ENCODE measurements around the gene BFSP2.
"Not testable (repeated sequence)": the region's sequence is repeated elsewhere in the genome, so short reads cannot be mapped to it uniquely, and the experiment has no call there.

Gene BFSP2

DNA sequence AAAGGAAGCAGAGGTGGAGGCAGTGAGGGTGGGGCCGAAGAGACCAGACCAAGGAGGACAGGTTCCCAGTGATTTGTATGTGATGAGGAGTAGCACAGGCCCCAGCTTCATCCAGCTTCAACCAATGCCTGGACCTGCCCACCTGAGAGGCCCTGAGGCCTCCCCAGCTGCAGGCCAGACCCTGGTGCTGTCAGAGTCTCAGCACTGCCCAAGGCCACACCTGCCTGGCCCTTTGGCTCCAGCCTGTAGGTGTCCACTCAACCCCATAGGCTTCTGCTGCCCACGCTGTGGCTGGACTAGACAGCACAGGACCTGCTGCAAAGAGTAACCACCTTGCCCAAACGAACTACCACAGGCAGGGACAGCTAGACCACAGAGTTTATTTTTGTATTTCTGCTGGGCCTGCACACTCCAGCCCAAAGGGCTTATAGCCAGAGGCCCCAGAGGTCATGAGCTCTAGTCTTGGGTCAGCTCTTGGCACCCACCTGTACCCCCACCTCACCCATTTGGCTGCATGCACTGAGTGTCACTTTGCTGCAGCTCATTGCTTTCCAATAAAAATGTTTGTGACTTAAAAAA lies 91.7 kb downstream of the BFSP2 start:
- WGBS, 2 donors (ENCODE audit: extremely low coverage in 2 of 2, insufficient read length in 2 of 2, insufficient replicate concordance in 1 of 2) = no CpG with 5 or more reads among the region's 3 CpGs

GRCh38 chr3:133492159-133492741 lies 92.4 kb downstream of the BFSP2 start:
- no peak overlapping the region for H2BK5ac ChIP-seq (ENCODE audit: low read length)
- no peak overlapping the region for H4K91ac ChIP-seq (ENCODE audit: low read depth, low read length, poor library complexity)
- peaks cover under 1 to 2% of the 10 kb centered on the region in 2 donors for H3K9me3 ChIP-seq (replicated peaks in 1 of 2; ENCODE audit: control insufficient read depth in 2 of 2, insufficient read depth in 1 of 2, low read depth in 1 of 2, low read length in 2 of 2)
- no peak overlapping the region for H3K4me3 ChIP-seq (ENCODE audit: low read length in 2 of 2)
- no peak overlapping the region for H3K14ac ChIP-seq (ENCODE audit: low read length)
- no peak overlapping the region for H2BK12ac ChIP-seq (ENCODE audit: low read length)
- WGBS, 2 donors (ENCODE audit: extremely low coverage in 2 of 2, insufficient read length in 2 of 2, insufficient replicate concordance in 1 of 2) = no CpG with 5 or more reads among the region's 6 CpGs
- no peak for DNase-seq (ENCODE audit: low spot score)
- no peak overlapping the region for H2AFZ ChIP-seq (ENCODE audit: low read length)
- H3K27me3 ChIP-seq (ENCODE audit: control insufficient read depth in 3 of 3, insufficient read depth in 3 of 3, low read depth in 1 of 3, low read length in 3 of 3) = no peaks in the 10 kb centered on the region
- H3K9ac ChIP-seq (ENCODE audit: low read depth, low read length, poor library complexity) = no peak overlapping the region
- no peak overlapping the region for H4K8ac ChIP-seq (ENCODE audit: low read depth, low read length)
- H3K36me3 ChIP-seq (replicated peaks in 1 of 2; ENCODE audit: control insufficient read depth in 2 of 2, insufficient read depth in 2 of 2, low read length in 2 of 2) = no peaks in the 10 kb centered on the region
- H3K4me1 ChIP-seq (ENCODE audit: control insufficient read depth in 2 of 2, insufficient read depth in 1 of 2, low read depth in 1 of 2, low read length in 2 of 2) = peaks cover 0 to 2% of the 10 kb centered on the region in 2 donors
- H3K18ac ChIP-seq (ENCODE audit: low read length) = no peak overlapping the region
- H3K27ac ChIP-seq (replicated peaks; ENCODE audit: low read length) = no peak overlapping the region
- H3K79me1 ChIP-seq (ENCODE audit: low read depth, low read length) = no peaks in the 10 kb centered on the region
- peak overlapping the region; percentile 47 for H2AK5ac ChIP-seq (ENCODE audit: low read depth, low read length)
- H3K4me2 ChIP-seq (ENCODE audit: insufficient read depth, low read length, poor library complexity, severe bottlenecking) = no peak overlapping the region
- H2BK120ac ChIP-seq (ENCODE audit: low read depth, low read length) = no peak overlapping the region
- H3K4ac ChIP-seq (ENCODE audit: low read length) = no peak overlapping the region
- no peak overlapping the region for H2BK15ac ChIP-seq (ENCODE audit: low read length)
- no peak overlapping the region for H3K23ac ChIP-seq (ENCODE audit: low read depth, low read length, poor library complexity)

More for the DNA sequence above, 91.7 kb downstream of the BFSP2 start:
- Histone ChIP-seq H3K4me3 (ENCODE audit: low read length in 2 of 2) (no peak overlapping the region), H2BK5ac (ENCODE audit: low read length) (no peak overlapping the region), H3K27me3 (ENCODE audit: control insufficient read depth in 3 of 3, insufficient read depth in 3 of 3, low read depth in 1 of 3, low read length in 3 of 3) (no peaks in the 10 kb centered on the region), H3K9me3 (replicated peaks in 1 of 2; ENCODE audit: control insufficient read depth in 2 of 2, insufficient read depth in 1 of 2, low read depth in 1 of 2, low read length in 2 of 2) (peaks cover 6 to 8% of the 10 kb centered on the region in 2 donors), H3K23ac (ENCODE audit: low read depth, low read length, poor library complexity) (no peak overlapping the region), H2BK15ac (ENCODE audit: low read length) (peak overlapping the region; percentile 35), H4K8ac (ENCODE audit: low read depth, low read length) (no peak overlapping the region), H2AFZ (ENCODE audit: low read length) (no peak overlapping the region), H3K79me1 (ENCODE audit: low read depth, low read length) (no peaks in the 10 kb centered on the region), H3K4ac (ENCODE audit: low read length) (no peak overlapping the region), H3K14ac (ENCODE audit: low read length) (peak overlapping the region; percentile 40), H3K4me2 (ENCODE audit: insufficient read depth, low read length, poor library complexity, severe bottlenecking) (no peak overlapping the region), H2BK12ac (ENCODE audit: low read length) (no peak overlapping the region), H3K9ac (ENCODE audit: low read depth, low read length, poor library complexity) (no peak overlapping the region), H3K18ac (ENCODE audit: low read length) (peak overlapping the region; percentile 65), H2BK120ac (ENCODE audit: low read depth, low read length) (no peak overlapping the region), H2AK5ac (ENCODE audit: low read depth, low read length) (peak overlapping the region; percentile 47), H4K91ac (ENCODE audit: low read depth, low read length, poor library complexity) (no peak overlapping the region), H3K27ac (replicated peaks; ENCODE audit: low read length) (no peak overlapping the region), H3K36me3 (replicated peaks in 1 of 2; ENCODE audit: control insufficient read depth in 2 of 2, insufficient read depth in 2 of 2, low read length in 2 of 2) (no peaks in the 10 kb centered on the region), H3K4me1 (ENCODE audit: control insufficient read depth in 2 of 2, insufficient read depth in 1 of 2, low read depth in 1 of 2, low read length in 2 of 2) (peaks cover 0 to 2% of the 10 kb centered on the region in 2 donors)
- DNase-seq (ENCODE audit: low spot score) = no peak

DNA sequence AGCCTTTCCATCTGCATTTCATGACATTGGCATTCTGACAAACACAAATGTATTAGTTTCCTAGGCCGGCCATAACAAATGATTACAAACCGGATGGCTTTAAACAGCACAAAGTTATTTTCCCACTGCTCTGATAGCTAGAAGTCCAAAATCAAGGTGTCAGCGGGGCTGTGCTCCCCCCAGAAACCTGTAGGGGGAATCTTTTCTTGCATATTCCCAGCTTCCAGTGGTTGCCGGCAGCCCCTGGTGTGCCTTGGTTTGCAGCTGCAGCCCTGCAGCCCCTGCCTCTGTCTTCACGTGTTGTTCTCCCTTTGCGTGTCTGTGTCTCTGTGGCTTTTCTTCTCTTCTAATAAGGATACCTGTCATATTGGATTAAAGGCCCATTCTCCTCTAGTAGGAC lies 94.6 kb downstream of the BFSP2 start:
- no peak overlapping the region for H4K91ac ChIP-seq (ENCODE audit: low read depth, low read length, poor library complexity)
- no peaks in the 10 kb centered on the region for H3K27me3 ChIP-seq (ENCODE audit: control insufficient read depth in 3 of 3, insufficient read depth in 3 of 3, low read depth in 1 of 3, low read length in 3 of 3)
- H3K79me1 ChIP-seq (ENCODE audit: low read depth, low read length) = no peaks in the 10 kb centered on the region
- no peak overlapping the region for H2BK12ac ChIP-seq (ENCODE audit: low read length)
- no CpG with 5 or more reads among the region's 6 CpGs for WGBS, 2 donors (ENCODE audit: extremely low coverage in 2 of 2, insufficient read length in 2 of 2, insufficient replicate concordance in 1 of 2)
- no peak overlapping the region for H2BK120ac ChIP-seq (ENCODE audit: low read depth, low read length)
- DNase-seq (ENCODE audit: low spot score) = no peak
- no peaks in the 10 kb centered on the region for H3K9me3 ChIP-seq (replicated peaks in 1 of 2; ENCODE audit: control insufficient read depth in 2 of 2, insufficient read depth in 1 of 2, low read depth in 1 of 2, low read length in 2 of 2)
- no peak overlapping the region for H3K23ac ChIP-seq (ENCODE audit: low read depth, low read length, poor library complexity)
- no peak overlapping the region for H2BK15ac ChIP-seq (ENCODE audit: low read length)
- no peak overlapping the region for H3K9ac ChIP-seq (ENCODE audit: low read depth, low read length, poor library complexity)
- H3K4me1 ChIP-seq (ENCODE audit: control insufficient read depth in 2 of 2, insufficient read depth in 1 of 2, low read depth in 1 of 2, low read length in 2 of 2) = peaks cover 0 to 2% of the 10 kb centered on the region in 2 donors
- H2AK5ac ChIP-seq (ENCODE audit: low read depth, low read length) = no peak overlapping the region
- H3K27ac ChIP-seq (replicated peaks; ENCODE audit: low read length) = no peak overlapping the region
- no peak overlapping the region for H3K4ac ChIP-seq (ENCODE audit: low read length)
- no peaks in the 10 kb centered on the region for H3K36me3 ChIP-seq (replicated peaks in 1 of 2; ENCODE audit: control insufficient read depth in 2 of 2, insufficient read depth in 2 of 2, low read length in 2 of 2)
- H3K4me2 ChIP-seq (ENCODE audit: insufficient read depth, low read length, poor library complexity, severe bottlenecking) = no peak overlapping the region
- H3K14ac ChIP-seq (ENCODE audit: low read length) = no peak overlapping the region
- no peak overlapping the region for H4K8ac ChIP-seq (ENCODE audit: low read depth, low read length)
- H2BK5ac ChIP-seq (ENCODE audit: low read length) = no peak overlapping the region
- no peak overlapping the region for H2AFZ ChIP-seq (ENCODE audit: low read length)
- no peak overlapping the region for H3K18ac ChIP-seq (ENCODE audit: low read length)
- no peak overlapping the region for H3K4me3 ChIP-seq (ENCODE audit: low read length in 2 of 2)

DNA sequence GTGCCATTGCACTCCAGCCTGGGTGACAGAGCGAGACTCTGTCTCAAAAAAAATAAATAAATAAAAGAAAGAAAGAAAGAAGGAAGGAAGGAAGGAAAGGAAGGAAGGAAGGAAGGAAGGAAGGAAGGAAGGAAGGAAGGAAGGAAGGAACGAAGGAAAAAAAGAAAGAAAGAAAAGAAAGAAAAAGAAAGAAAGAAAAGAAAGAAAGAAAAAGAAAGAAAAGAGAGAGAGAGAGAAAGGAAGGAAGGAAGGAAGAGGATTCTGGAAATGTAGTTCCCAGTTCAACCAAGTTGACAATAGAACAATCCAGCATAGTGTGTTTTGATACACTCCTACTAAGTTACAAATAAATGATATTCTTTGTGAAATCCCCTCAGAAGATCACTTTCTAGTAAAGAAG lies 102.7 kb downstream of the BFSP2 start:
- no CpG with 5 or more reads among the region's 2 CpGs for WGBS, 2 donors (ENCODE audit: extremely low coverage in 2 of 2, insufficient read length in 2 of 2, insufficient replicate concordance in 1 of 2)
- H3K4me3 ChIP-seq (ENCODE audit: low read length in 2 of 2); H4K91ac ChIP-seq (ENCODE audit: low read depth, low read length, poor library complexity); DNase-seq (ENCODE audit: low spot score); H2BK12ac ChIP-seq (ENCODE audit: low read length); H2AFZ ChIP-seq (ENCODE audit: low read length); H3K27ac ChIP-seq (replicated peaks; ENCODE audit: low read length); H2BK15ac ChIP-seq (ENCODE audit: low read length); H3K27me3 ChIP-seq (ENCODE audit: control insufficient read depth in 3 of 3, insufficient read depth in 3 of 3, low read depth in 1 of 3, low read length in 3 of 3); H2BK120ac ChIP-seq (ENCODE audit: low read depth, low read length); H3K23ac ChIP-seq (ENCODE audit: low read depth, low read length, poor library complexity); H3K14ac ChIP-seq (ENCODE audit: low read length); H3K9ac ChIP-seq (ENCODE audit: low read depth, low read length, poor library complexity); H2AK5ac ChIP-seq (ENCODE audit: low read depth, low read length); H3K9me3 ChIP-seq (replicated peaks in 1 of 2; ENCODE audit: control insufficient read depth in 2 of 2, insufficient read depth in 1 of 2, low read depth in 1 of 2, low read length in 2 of 2); H3K4me2 ChIP-seq (ENCODE audit: insufficient read depth, low read length, poor library complexity, severe bottlenecking); H2BK5ac ChIP-seq (ENCODE audit: low read length); H4K8ac ChIP-seq (ENCODE audit: low read depth, low read length); H3K79me1 ChIP-seq (ENCODE audit: low read depth, low read length); H3K36me3 ChIP-seq (replicated peaks in 1 of 2; ENCODE audit: control insufficient read depth in 2 of 2, insufficient read depth in 2 of 2, low read length in 2 of 2); H3K4ac ChIP-seq (ENCODE audit: low read length); H3K4me1 ChIP-seq (ENCODE audit: control insufficient read depth in 2 of 2, insufficient read depth in 1 of 2, low read depth in 1 of 2, low read length in 2 of 2); H3K18ac ChIP-seq (ENCODE audit: low read length): not testable (repeated sequence)

Measured in neuronal stem cell (in vitro differentiated cells).